Neural cell (in vitro differentiated cells): ENCODE results near the gene HIPK2. TPM values are rescaled to one million over a fixed set of nuclear protein-coding genes. Genes with fewer than 3 reads are reported as not detected.

ENCODE experiments used
- H2AFZ ChIP-seq: fragments of 200-600, 300-800 bp; sonication (generic), shearing (Covaris generic); 2 replicates; pipeline ENCODE4 v1.6.0; 2014; ENCODE audit warnings: low read depth, mild to moderate bottlenecking, antibody characterized with exemption, low read length, moderate library complexity
- H3F3A ChIP-seq: fragments of 200-600 bp; shearing (Covaris generic); 2 replicates; pipeline ENCODE4 v1.6.1; 2016; ENCODE audit warnings: mild to moderate bottlenecking, moderate library complexity, mixed read lengths, antibody characterized with exemption, low read length; ENCODE audit not compliant: insufficient read depth, poor library complexity, severe bottlenecking
- H3K27ac ChIP-seq: fragments of 200-600, 300-800 bp; sonication (generic), shearing (Covaris generic); 2 replicates; pipeline ENCODE4 v1.5.1; 2014; ENCODE audit warnings: mild to moderate bottlenecking, low read length, moderate library complexity
- H3K27me3 ChIP-seq: fragments of 300-800, 200-600 bp; sonication (generic), shearing (Covaris generic); 2 replicates; pipeline ENCODE4 v1.6.0; 2014; ENCODE audit warnings: mild to moderate bottlenecking, low read depth, low read length, moderate library complexity; ENCODE audit not compliant: insufficient read depth
- H3K36me3 ChIP-seq: fragments of 300-800, 200-600 bp; sonication (generic), shearing (Covaris generic); 2 replicates; pipeline ENCODE4 v1.5.1; 2014; ENCODE audit warnings: mild to moderate bottlenecking, antibody characterized with exemption, low read length, moderate library complexity; ENCODE audit not compliant: insufficient read depth
- H3K4me2 ChIP-seq: fragments of 300-800, 200-600 bp; sonication (generic), shearing (Covaris generic); 2 replicates; pipeline ENCODE4 v1.6.0; 2014; ENCODE audit warnings: mild to moderate bottlenecking, low read length
- H3K4me3 ChIP-seq: fragments of 300-800, 200-600 bp; sonication (generic), shearing (Covaris generic); 2 replicates; pipeline ENCODE4 v1.5.1; 2014; ENCODE audit warnings: mild to moderate bottlenecking, low read length, moderate library complexity
- H3K79me2 ChIP-seq: fragments of 200-600 bp; shearing (Covaris generic); replicated peaks from 2 replicates; pipeline ENCODE4 v1.6.0; 2014; ENCODE audit warnings: mild to moderate bottlenecking, low read length, moderate library complexity; ENCODE audit not compliant: insufficient read depth
- H3K9ac ChIP-seq: fragments of 300-800, 200-600 bp; sonication (generic), shearing (Covaris generic); 2 replicates; pipeline ENCODE4 v1.6.1; 2016; ENCODE audit warnings: mild to moderate bottlenecking, low read length, mixed read lengths
- H3K9me2 ChIP-seq: fragments of 200-600 bp; shearing (Covaris generic); 2 replicates; pipeline ENCODE4 v1.6.1; 2016; ENCODE audit warnings: mild to moderate bottlenecking, low read length, mixed read lengths; ENCODE audit not compliant: insufficient read depth
- H3K9me3 ChIP-seq: fragments of 200-600, 300-800 bp; sonication (generic), shearing (Covaris generic); 2 replicates; pipeline ENCODE4 v1.6.1; 2016; ENCODE audit warnings: mild to moderate bottlenecking, mixed run types, low read length, moderate library complexity, mixed read lengths
- H4K20me1 ChIP-seq: fragments of 200-600 bp; shearing (Covaris generic); 2 replicates; pipeline ENCODE4 v1.6.1; 2016; ENCODE audit warnings: mild to moderate bottlenecking, mixed run types; ENCODE audit not compliant: insufficient read depth
- CTCF ChIP-seq: fragments of 450-650 bp; IDR thresholded peaks from 2 replicates; pipeline ENCODE4 v1.5.1; 2014; ENCODE audit warnings: antibody characterized with exemption, mild to moderate bottlenecking, moderate library complexity; ENCODE audit not compliant: poor library complexity, severe bottlenecking
- EP300 ChIP-seq: fragments of 450-650 bp; conservative IDR thresholded peaks from 2 replicates; pipeline ENCODE4 v1.6.1; 2014; ENCODE audit warnings: antibody characterized with exemption, mild to moderate bottlenecking, moderate library complexity; ENCODE audit not compliant: poor library complexity, severe bottlenecking
- EZH2 ChIP-seq: fragments of 200-600, 300-800 bp; shearing (Covaris generic), sonication (generic); IDR thresholded peaks from 2 replicates; pipeline ENCODE4 v1.6.1; 2014; ENCODE audit warnings: antibody characterized with exemption, low read length, borderline replicate concordance, mild to moderate bottlenecking; ENCODE audit not compliant: insufficient read depth, poor library complexity, severe bottlenecking
- MXI1 ChIP-seq: fragments of 450-650 bp; conservative IDR thresholded peaks from 2 replicates; pipeline ENCODE4 v1.6.1; 2014; ENCODE audit warnings: antibody characterized with exemption, mild to moderate bottlenecking; ENCODE audit not compliant: poor library complexity, severe bottlenecking
- POLR2AphosphoS5 ChIP-seq: IDR thresholded peaks from 2 replicates; pipeline ENCODE4 v1.6.1; 2012
- RAD21 ChIP-seq: fragments of 450-650 bp; conservative IDR thresholded peaks from 2 replicates; pipeline ENCODE4 v1.6.1; 2014; ENCODE audit warnings: antibody characterized with exemption, mild to moderate bottlenecking, moderate library complexity
- SMC3 ChIP-seq: fragments of 450-650 bp; conservative IDR thresholded peaks from 2 replicates; pipeline ENCODE4 v1.6.1; 2014; ENCODE audit warnings: antibody characterized with exemption, mild to moderate bottlenecking, moderate library complexity; ENCODE audit not compliant: poor library complexity
- TAF1 ChIP-seq: IDR thresholded peaks from 2 replicates; pipeline ENCODE4 v1.6.1; 2012; ENCODE audit warnings: low read depth
- polyA plus RNA-seq: library from polyadenylated mRNA; depleted of rRNA; stranded (reverse); fragments of >200 nt; gene quantifications from 2 replicates; pipeline ENCODE4 v1.2.3, GENCODE V29; 2014
- TF ChIP-seq, protein P1 (sequence below): IDR thresholded peaks from 2 replicates; pipeline ENCODE4 v1.6.1; 2012; ENCODE audit warnings: borderline replicate concordance

The HIPK2 gene
- polyA plus RNA-seq, 1 donor from 2014 or later = 8.5 TPM

- no peak overlapping the region for H2AFZ ChIP-seq
- H3K36me3 ChIP-seq = peaks cover 6% of the 10 kb centered on the region
- H3K27ac ChIP-seq = no peak overlapping the region
- no peak overlapping the region for H3K4me3 ChIP-seq
- no peaks in the 10 kb centered on the region for H4K20me1 ChIP-seq
- H3K9me2 ChIP-seq = no peaks in the 10 kb centered on the region
- H3K4me2 ChIP-seq = no peak overlapping the region
- no peak overlapping the region for H3K9ac ChIP-seq
- no peaks in the 10 kb centered on the region for H3K9me3 ChIP-seq
- H3K79me2 ChIP-seq = peaks cover 8% of the 10 kb centered on the region
- no peaks in the 10 kb centered on the region for H3F3A ChIP-seq
- no peak for TF ChIP-seq RAD21
- no peak for TF ChIP-seq EP300
- no peak for TF ChIP-seq POLR2AphosphoS5
- no peak for TF ChIP-seq CTCF
- no peak for TF ChIP-seq MXI1
- TF ChIP-seq SMC3 = no peak
- TF ChIP-seq, protein P1, sequence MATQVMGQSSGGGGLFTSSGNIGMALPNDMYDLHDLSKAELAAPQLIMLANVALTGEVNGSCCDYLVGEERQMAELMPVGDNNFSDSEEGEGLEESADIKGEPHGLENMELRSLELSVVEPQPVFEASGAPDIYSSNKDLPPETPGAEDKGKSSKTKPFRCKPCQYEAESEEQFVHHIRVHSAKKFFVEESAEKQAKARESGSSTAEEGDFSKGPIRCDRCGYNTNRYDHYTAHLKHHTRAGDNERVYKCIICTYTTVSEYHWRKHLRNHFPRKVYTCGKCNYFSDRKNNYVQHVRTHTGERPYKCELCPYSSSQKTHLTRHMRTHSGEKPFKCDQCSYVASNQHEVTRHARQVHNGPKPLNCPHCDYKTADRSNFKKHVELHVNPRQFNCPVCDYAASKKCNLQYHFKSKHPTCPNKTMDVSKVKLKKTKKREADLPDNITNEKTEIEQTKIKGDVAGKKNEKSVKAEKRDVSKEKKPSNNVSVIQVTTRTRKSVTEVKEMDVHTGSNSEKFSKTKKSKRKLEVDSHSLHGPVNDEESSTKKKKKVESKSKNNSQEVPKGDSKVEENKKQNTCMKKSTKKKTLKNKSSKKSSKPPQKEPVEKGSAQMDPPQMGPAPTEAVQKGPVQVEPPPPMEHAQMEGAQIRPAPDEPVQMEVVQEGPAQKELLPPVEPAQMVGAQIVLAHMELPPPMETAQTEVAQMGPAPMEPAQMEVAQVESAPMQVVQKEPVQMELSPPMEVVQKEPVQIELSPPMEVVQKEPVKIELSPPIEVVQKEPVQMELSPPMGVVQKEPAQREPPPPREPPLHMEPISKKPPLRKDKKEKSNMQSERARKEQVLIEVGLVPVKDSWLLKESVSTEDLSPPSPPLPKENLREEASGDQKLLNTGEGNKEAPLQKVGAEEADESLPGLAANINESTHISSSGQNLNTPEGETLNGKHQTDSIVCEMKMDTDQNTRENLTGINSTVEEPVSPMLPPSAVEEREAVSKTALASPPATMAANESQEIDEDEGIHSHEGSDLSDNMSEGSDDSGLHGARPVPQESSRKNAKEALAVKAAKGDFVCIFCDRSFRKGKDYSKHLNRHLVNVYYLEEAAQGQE = no peak
- no peak for TF ChIP-seq EZH2
- no peak for TF ChIP-seq TAF1
- H3K27me3 ChIP-seq = no peaks in the 10 kb centered on the region
Observed at GRCh38 chr7:139701908-139702307, 75.9 kb downstream of the HIPK2 start.

DNA sequence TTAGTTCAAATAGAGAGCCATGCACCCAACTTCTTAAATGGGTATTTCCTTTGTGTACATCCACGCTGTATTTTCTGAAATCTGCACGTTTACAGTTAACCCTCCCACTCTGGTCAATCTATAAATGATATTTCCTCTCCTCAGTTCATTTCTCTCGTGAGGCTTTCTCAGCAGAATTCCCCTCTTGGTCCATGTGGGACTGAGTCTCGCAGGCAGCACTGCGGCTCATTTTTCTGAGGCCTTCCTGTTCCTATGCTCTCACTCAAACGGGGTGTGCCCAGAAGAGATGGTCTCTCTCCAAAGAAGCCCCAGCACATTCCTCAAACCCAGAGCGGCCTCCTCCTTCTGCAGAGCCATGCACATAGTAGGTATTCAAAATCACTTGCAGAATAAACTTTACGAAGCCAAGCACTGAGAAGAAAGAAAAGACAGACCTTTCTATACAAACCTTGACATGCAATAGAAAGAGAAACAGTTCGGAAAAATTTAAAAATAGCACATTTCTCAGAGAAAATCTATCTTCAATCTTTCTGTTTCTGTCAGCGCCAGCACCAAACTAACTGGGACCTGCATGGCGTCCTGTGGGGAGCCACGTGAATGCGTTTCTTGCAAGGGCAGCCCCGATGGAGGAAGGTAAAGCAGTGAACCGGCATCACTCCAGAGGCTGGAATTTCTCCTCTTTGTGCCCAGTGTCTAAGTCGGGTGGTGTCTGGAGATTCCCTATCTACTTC is 77.1 kb downstream of the HIPK2 start:
- TF ChIP-seq CTCF (no peak), RAD21 (no peak), SMC3 (no peak), MXI1 (no peak), TAF1 (no peak), EZH2 (no peak), EP300 (no peak), POLR2AphosphoS5 (no peak)
- TF ChIP-seq, protein P1 = no peak
- Histone ChIP-seq H3K4me2 (no peak overlapping the region), H3K36me3 (peaks cover 6% of the 10 kb centered on the region), H3K27ac (no peak overlapping the region), H3F3A (no peaks in the 10 kb centered on the region), H2AFZ (no peak overlapping the region), H3K27me3 (no peaks in the 10 kb centered on the region), H3K4me3 (no peak overlapping the region), H3K9me3 (no peaks in the 10 kb centered on the region), H3K9ac (no peak overlapping the region), H3K9me2 (no peaks in the 10 kb centered on the region), H4K20me1 (no peaks in the 10 kb centered on the region), H3K79me2 (peaks cover 12% of the 10 kb centered on the region)
